Hypothalamus (tissue), 51 donors: ENCODE measurements around the gene PMAIP1.
"Not testable (repeated sequence)": the region's sequence is repeated elsewhere in the genome, so short reads cannot be mapped to it uniquely, and the experiment has no call there.

ENCODE experiments used
- DNase-seq, 51 donors: peaks; one replicate each; lab custom pipeline; 2025; lab: John Stamatoyannopoulos, UW

Gene PMAIP1

GRCh38 chr18:59899298-59900221, at the start of gene PMAIP1:
PMAIP1 (plus strand) TSS chr18:59899996; CDS start chr18:59900178, 182 bp downstream.
- DNase-seq = peak in 48 of 51 donors; percentile 7 to 69 (median 36)

- DNase-seq = no peak
Measured at GRCh38 chr18:59851784-59852399, 47.9 kb upstream of the PMAIP1 start.

- no peak for DNase-seq
Measured at GRCh38 chr18:59852548-59852947, 47.2 kb upstream of the PMAIP1 start.

- DNase-seq = no peak
Measured at GRCh38 chr18:59853380-59853779, 46.4 kb upstream of the PMAIP1 start.

GRCh38 chr18:59853988-59854387, 45.8 kb upstream of the PMAIP1 start:
- not testable (repeated sequence) for DNase-seq

- DNase-seq = no peak
Measured at GRCh38 chr18:59861009-59861408, 38.8 kb upstream of the PMAIP1 start.

- DNase-seq = no peak
Measured at GRCh38 chr18:59861963-59862819, 37.6 kb upstream of the PMAIP1 start.

- no peak for DNase-seq
Measured at GRCh38 chr18:59865241-59865986, 34.4 kb upstream of the PMAIP1 start.

GRCh38 chr18:59866551-59867269, 33.1 kb upstream of the PMAIP1 start:
- no peak for DNase-seq

- DNase-seq = no peak
Measured at GRCh38 chr18:59867337-59868104, 32.3 kb upstream of the PMAIP1 start.

- no peak for DNase-seq
Measured at GRCh38 chr18:59870623-59871130, 29.1 kb upstream of the PMAIP1 start.

GRCh38 chr18:59871711-59872362, 28.0 kb upstream of the PMAIP1 start:
- DNase-seq = no peak

GRCh38 chr18:59873641-59874040, 26.2 kb upstream of the PMAIP1 start:
- DNase-seq = no peak

GRCh38 chr18:59874166-59874565, 25.6 kb upstream of the PMAIP1 start:
- DNase-seq = no peak

GRCh38 chr18:59876310-59876626, 23.5 kb upstream of the PMAIP1 start:
- DNase-seq = no peak

GRCh38 chr18:59877361-59877760, 22.4 kb upstream of the PMAIP1 start:
- DNase-seq = no peak

GRCh38 chr18:59878644-59879043, 21.2 kb upstream of the PMAIP1 start:
- no peak for DNase-seq
